Osteoblast (primary cell): Measurements from ENCODE around the gene FGF19. TPM values are rescaled to one million over a fixed set of nuclear protein-coding genes. Genes with fewer than 3 reads are reported as not detected.

ENCODE experiments used
- DNase-seq: peaks from one replicate; pipeline ENCODE4 v3.0.0; 2011; ENCODE audit warnings: low spot score, mixed read lengths; ENCODE audit not compliant: insufficient read length; ENCODE audit errors: missing footprints
- H2AFZ ChIP-seq: 2 replicates; pipeline ENCODE4 v1.6.0; 2011; ENCODE audit warnings: mild to moderate bottlenecking, low read length
- H3K27ac ChIP-seq: 2 replicates; pipeline ENCODE4 v1.5.1; 2011; ENCODE audit warnings: mild to moderate bottlenecking, low read depth, low read length, moderate library complexity
- H3K27me3 ChIP-seq: 2 replicates; pipeline ENCODE4 v1.6.0; 2012; ENCODE audit warnings: mild to moderate bottlenecking, control low read depth, inconsistent platforms, low read length, moderate library complexity; ENCODE audit not compliant: insufficient read depth
- H3K36me3 ChIP-seq: 2 replicates; pipeline ENCODE4 v1.5.1; 2011; ENCODE audit warnings: mild to moderate bottlenecking, low read length, control low read depth, moderate library complexity; ENCODE audit not compliant: insufficient read depth
- H3K4me1 ChIP-seq: 2 replicates; pipeline ENCODE4 v1.5.1; 2011; ENCODE audit warnings: mild to moderate bottlenecking, low read length, control low read depth, moderate library complexity; ENCODE audit not compliant: insufficient read depth
- H3K4me2 ChIP-seq: 2 replicates; pipeline ENCODE4 v1.6.0; 2011; ENCODE audit warnings: mild to moderate bottlenecking, low read length; ENCODE audit not compliant: insufficient read depth
- H3K4me3 ChIP-seq: fragments of 200-600 bp; sonication (generic); 3 replicates; pipeline ENCODE4 v1.5.1; 2012; ENCODE audit warnings: mild to moderate bottlenecking, low read length, inconsistent platforms; ENCODE audit not compliant: insufficient read depth
- H3K79me2 ChIP-seq: 2 replicates; pipeline ENCODE4 v1.6.0; 2012; ENCODE audit warnings: mild to moderate bottlenecking, low read length, control low read depth, inconsistent platforms; ENCODE audit not compliant: insufficient read depth
- H3K9me3 ChIP-seq: 2 replicates; pipeline ENCODE4 v1.5.1; 2011; ENCODE audit warnings: low read depth, low read length, control low read depth
- H4K20me1 ChIP-seq: 2 replicates; pipeline ENCODE4 v1.6.0; 2012; ENCODE audit warnings: mild to moderate bottlenecking, low read length, control low read depth; ENCODE audit not compliant: insufficient read depth
- total RNA-seq: library from RNA; depleted of rRNA; stranded (reverse); fragments of >200 nt; gene quantifications from 2 replicates; pipeline ENCODE4 v1.2.3, GENCODE V29; 2012
- TF ChIP-seq, protein P1 (sequence below): IDR thresholded peaks from 2 replicates; pipeline ENCODE4 v1.5.1; 2011; ENCODE audit warnings: mild to moderate bottlenecking, low read depth, low read length, moderate library complexity; ENCODE audit errors: extremely low read depth

FGF19 gene
- total RNA-seq, 1 donor: not detected

DNA sequence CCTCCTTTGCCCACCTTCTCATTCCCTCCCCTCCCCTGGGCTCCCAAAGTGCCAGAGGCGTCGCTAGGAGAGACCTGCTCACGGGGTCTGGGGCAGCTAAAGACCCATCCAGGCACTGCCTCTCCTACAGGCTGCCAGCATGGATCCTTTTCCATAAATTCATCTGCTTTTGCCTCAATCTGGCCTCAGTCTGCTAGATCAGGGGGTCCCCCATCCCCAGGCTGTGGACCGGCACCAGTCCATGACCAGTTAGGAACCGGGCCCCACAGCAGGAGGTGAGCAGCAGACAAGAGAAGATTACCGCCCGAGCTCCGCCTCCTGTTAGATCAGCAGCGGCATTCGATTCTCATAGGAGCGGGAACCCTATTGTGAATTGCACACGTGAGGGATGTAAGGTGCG, 41.0 kb downstream of the FGF19 start:
- peak; percentile 76 for DNase-seq
- peak overlapping the region; percentile 43 for H3K4me2 ChIP-seq
- peaks cover 10% of the 10 kb centered on the region for H3K4me1 ChIP-seq
- H3K9me3 ChIP-seq: no peaks in the 10 kb centered on the region
- peaks cover 18% of the 10 kb centered on the region for H3K36me3 ChIP-seq
- peaks cover 4% of the 10 kb centered on the region for H3K79me2 ChIP-seq
- H3K4me3 ChIP-seq: no peak overlapping the region
- H4K20me1 ChIP-seq: peaks cover 12% of the 10 kb centered on the region
- no peaks in the 10 kb centered on the region for H3K27me3 ChIP-seq
- H3K27ac ChIP-seq: peak overlapping the region; percentile 51
- no peak overlapping the region for H2AFZ ChIP-seq
- TF ChIP-seq, protein P1, sequence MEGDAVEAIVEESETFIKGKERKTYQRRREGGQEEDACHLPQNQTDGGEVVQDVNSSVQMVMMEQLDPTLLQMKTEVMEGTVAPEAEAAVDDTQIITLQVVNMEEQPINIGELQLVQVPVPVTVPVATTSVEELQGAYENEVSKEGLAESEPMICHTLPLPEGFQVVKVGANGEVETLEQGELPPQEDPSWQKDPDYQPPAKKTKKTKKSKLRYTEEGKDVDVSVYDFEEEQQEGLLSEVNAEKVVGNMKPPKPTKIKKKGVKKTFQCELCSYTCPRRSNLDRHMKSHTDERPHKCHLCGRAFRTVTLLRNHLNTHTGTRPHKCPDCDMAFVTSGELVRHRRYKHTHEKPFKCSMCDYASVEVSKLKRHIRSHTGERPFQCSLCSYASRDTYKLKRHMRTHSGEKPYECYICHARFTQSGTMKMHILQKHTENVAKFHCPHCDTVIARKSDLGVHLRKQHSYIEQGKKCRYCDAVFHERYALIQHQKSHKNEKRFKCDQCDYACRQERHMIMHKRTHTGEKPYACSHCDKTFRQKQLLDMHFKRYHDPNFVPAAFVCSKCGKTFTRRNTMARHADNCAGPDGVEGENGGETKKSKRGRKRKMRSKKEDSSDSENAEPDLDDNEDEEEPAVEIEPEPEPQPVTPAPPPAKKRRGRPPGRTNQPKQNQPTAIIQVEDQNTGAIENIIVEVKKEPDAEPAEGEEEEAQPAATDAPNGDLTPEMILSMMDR: no peak

DNA sequence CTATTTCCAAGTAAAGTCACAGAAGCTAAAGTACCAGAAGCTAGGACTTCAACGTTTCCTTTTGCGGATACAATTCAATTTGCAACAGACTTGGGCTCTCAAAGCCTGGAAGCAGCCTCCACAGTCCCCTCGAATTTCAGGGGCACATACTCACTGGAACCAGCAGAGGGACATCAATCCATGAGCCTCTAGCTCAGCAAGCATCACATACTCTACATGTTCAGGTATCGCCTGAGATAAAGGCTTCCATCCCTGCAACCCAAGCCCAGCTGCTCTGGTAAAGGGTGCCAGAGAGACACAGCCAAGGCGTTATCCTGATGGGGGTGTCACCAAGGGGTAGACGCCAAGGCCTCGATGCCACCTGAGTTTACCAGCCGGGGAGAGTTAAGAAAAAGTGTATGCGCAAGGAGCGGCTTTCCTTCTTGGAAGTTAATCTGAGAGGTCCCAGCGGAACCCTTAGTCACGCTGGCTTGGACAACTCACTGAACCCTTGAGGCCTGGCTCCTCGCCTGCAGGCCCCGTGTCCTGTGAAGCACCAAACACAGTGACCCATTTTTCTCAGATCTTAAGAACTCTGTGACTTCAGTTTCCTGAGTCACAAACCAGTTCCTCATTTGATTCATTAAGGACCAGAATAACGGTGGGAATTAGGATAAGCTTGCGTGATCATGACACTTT, 41.7 kb downstream of the FGF19 start:
- TF ChIP-seq, protein P1: peak; percentile 37
- peak; percentile 98 for DNase-seq

DNA sequence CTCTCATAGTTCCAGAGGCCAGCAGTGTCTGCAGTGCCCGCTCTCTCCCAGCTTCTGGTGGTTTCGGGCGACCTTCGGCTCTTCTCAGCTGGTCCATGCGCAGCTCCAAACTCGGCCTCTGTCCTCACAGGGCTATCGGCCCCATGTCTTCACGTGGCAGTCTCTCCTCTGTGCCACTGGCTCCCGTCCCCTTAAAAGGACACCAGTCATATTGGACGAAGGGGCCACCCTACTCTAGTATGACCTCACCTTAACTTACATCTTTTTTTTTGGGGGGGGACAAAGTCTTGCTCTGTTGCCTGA, 42.5 kb downstream of the FGF19 start:
- peaks cover 10% of the 10 kb centered on the region for H3K4me1 ChIP-seq
- no peak overlapping the region for H3K4me3 ChIP-seq
- no peak overlapping the region for H3K4me2 ChIP-seq
- H4K20me1 ChIP-seq: peaks cover 12% of the 10 kb centered on the region
- TF ChIP-seq, protein P1: no peak
- no peak overlapping the region for H2AFZ ChIP-seq
- H3K27me3 ChIP-seq: no peaks in the 10 kb centered on the region
- peaks cover 9% of the 10 kb centered on the region for H3K36me3 ChIP-seq
- no peaks in the 10 kb centered on the region for H3K9me3 ChIP-seq
- no peaks in the 10 kb centered on the region for H3K79me2 ChIP-seq
- H3K27ac ChIP-seq: no peak overlapping the region
- DNase-seq: peak; percentile 23

More for the DNA sequence above, 41.7 kb downstream of the FGF19 start:
- no peak overlapping the region for H2AFZ ChIP-seq
- H3K36me3 ChIP-seq: peaks cover 15% of the 10 kb centered on the region
- peaks cover 1% of the 10 kb centered on the region for H3K79me2 ChIP-seq
- peak overlapping the region; percentile 51 for H3K27ac ChIP-seq
- no peaks in the 10 kb centered on the region for H3K9me3 ChIP-seq
- no peak overlapping the region for H3K4me3 ChIP-seq
- peaks cover 10% of the 10 kb centered on the region for H3K4me1 ChIP-seq
- peaks cover 12% of the 10 kb centered on the region for H4K20me1 ChIP-seq
- no peaks in the 10 kb centered on the region for H3K27me3 ChIP-seq
- peak overlapping the region; percentile 43 for H3K4me2 ChIP-seq

DNA sequence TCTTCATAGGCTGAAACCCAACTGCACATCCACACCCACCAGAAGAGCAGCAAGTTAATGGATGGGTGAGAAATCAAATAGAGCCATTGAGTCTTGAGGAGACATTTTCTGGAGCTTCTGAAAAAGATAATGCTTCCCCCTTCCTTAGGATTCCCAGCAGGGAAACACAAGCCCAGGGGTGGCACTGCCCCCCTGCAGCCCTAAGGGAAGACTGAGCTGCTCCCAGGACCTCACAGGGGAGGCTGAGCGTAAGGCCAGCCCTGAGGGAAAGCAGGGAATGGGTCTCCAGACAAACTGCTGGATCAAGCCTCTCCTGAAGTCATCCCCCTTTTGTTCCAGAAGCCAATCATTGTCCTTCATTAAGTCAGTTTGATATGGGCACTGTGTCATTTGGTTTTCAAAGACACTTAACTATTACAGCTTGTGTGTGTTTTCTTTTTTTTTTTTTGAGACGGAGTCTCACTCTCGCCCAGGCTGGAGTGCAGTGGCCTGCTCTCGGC, 43.8 kb downstream of the FGF19 start:
- no peaks in the 10 kb centered on the region for H3K27me3 ChIP-seq
- TF ChIP-seq, protein P1: no peak
- H3K79me2 ChIP-seq: no peaks in the 10 kb centered on the region
- no peak overlapping the region for H2AFZ ChIP-seq
- H3K4me1 ChIP-seq: peaks cover 10% of the 10 kb centered on the region
- H3K27ac ChIP-seq: no peak overlapping the region
- H3K4me2 ChIP-seq: no peak overlapping the region
- peak; percentile 82 for DNase-seq
- H4K20me1 ChIP-seq: peaks cover 20% of the 10 kb centered on the region
- no peaks in the 10 kb centered on the region for H3K9me3 ChIP-seq
- H3K4me3 ChIP-seq: no peak overlapping the region
- peaks cover 4% of the 10 kb centered on the region for H3K36me3 ChIP-seq
